Esophagus squamous epithelium (tissue), 5 donors: ENCODE measurements around the gene PTMA. TPM values are rescaled to one million over a fixed set of nuclear protein-coding genes. Genes with fewer than 3 reads are reported as not detected.
A peak's percentile ranks its signal among the peaks of the same experiment; 100 is the strongest.
"Not testable (repeated sequence)": the region's sequence is repeated elsewhere in the genome, so short reads cannot be mapped to it uniquely, and the experiment has no call there.

ENCODE experiments used
- DNase-seq: peaks from one replicate; lab custom pipeline; 2025; lab: John Stamatoyannopoulos, UW
- H3K27ac ChIP-seq, 4 donors: fragments of 200-600 bp; sonication (generic); one replicate each; pipeline ENCODE4 v1.5.1; 2016 to 2019; ENCODE audit warnings: mild to moderate bottlenecking in 1 of 4
- H3K27me3 ChIP-seq, 4 donors: fragments of 200-600 bp; sonication (generic); 1 replicate in 3 of 4; 2 replicates in 1 of 4; pipeline versions ENCODE4 v1.5.1 to v1.6.0; 2017 to 2021; ENCODE audit warnings: antibody characterized with exemption in 1 of 4
- H3K36me3 ChIP-seq, 3 donors: fragments of 200-600 bp; sonication (generic); one replicate each; pipeline ENCODE4 v1.5.1; 2016 to 2019
- H3K4me1 ChIP-seq, 3 donors: fragments of 200-600 bp; sonication (generic); one replicate each; pipeline ENCODE4 v1.5.1; 2017 to 2019
- H3K4me3 ChIP-seq, 4 donors: fragments of 200-600 bp; sonication (generic); 1 replicate in 3 of 4; 2 replicates in 1 of 4; pipeline ENCODE4 v1.5.1; 2016 to 2019; ENCODE audit warnings: mild to moderate bottlenecking in 2 of 4, moderate library complexity in 1 of 4
- H3K9me3 ChIP-seq, 3 donors: fragments of 200-600 bp; sonication (generic); one replicate each; pipeline ENCODE4 v1.5.1; 2016 to 2019
- CTCF ChIP-seq, 6 experiments: fragments of 450-650 bp in 4 of 6; fragments of 200-600 bp in 2 of 6; sonication (generic) in 2 of 6; IDR thresholded peaks; one replicate each; pipeline ENCODE4 v1.5.1; 2016 to 2019; ENCODE audit warnings: antibody characterized with exemption in 6 of 6, mild to moderate bottlenecking in 4 of 6, moderate library complexity in 4 of 6
- POLR2A ChIP-seq, 4 donors: fragments of 450-650 bp; IDR thresholded peaks; one replicate each; pipeline ENCODE4 v1.6.1; 2017; ENCODE audit warnings: antibody characterized with exemption in 4 of 4, mild to moderate bottlenecking in 4 of 4, moderate library complexity in 3 of 4
- WGBS, 2 donors: methylation state at CpG; one replicate each; pipeline ENCODE4 v1.1.5; 2018; 5-methylcytosine and 5-hydroxymethylcytosine counted together
- intact Hi-C: fragments of 100-400 bp; cut with DNase I; formaldehyde crosslinking; loops from one replicate; pipeline ENCODE4 v1.15.0; 2022
- total RNA-seq, 4 donors: library from RNA; depleted of rRNA; stranded (reverse); fragments of >200 nt; gene quantifications; one replicate each; pipeline ENCODE4 v1.1.0, GENCODE V29; 2016
- donor health status: DM: yes; HTN: yes; CAD: no.

PTMA gene
- 1,000 to 10,000 TPM in 2 of 4 donors, 100 to 1,000 TPM in 2; 670 to 1,121 (median 903) TPM for total RNA-seq

GRCh38 chr2:231707927-231708772 lies at the start of gene PTMA:
Gene PTMA (plus strand): TSS chr2:231708525. CDS start chr2:231708707, 182 bp downstream.
- DNase-seq: peak; percentile 97
- H3K27ac ChIP-seq: peak within 1 kb of the TSS; percentile 94 to 100 (median 99)
- H3K9me3 ChIP-seq: no peaks in the 10 kb centered on the region
- peak in 3 of 6 experiments; percentile 17 to 29 (median 18) for TF ChIP-seq CTCF (IDR thresholded peaks at IDR 0.05)
- TF ChIP-seq POLR2A (IDR thresholded peaks at IDR 0.05): peak; percentile 3 to 99 (median 82)
- intact Hi-C loops: no loop called here
- peak within 1 kb of the TSS; percentile 59 to 95 (median 92) for H3K4me3 ChIP-seq
- WGBS, 2 donors: no CpG with 5 or more reads among the region's 97 CpGs
- peaks cover 6 to 18% (median 7%) of the 10 kb centered on the region in 3 donors for H3K36me3 ChIP-seq
- H3K4me1 ChIP-seq: peaks cover 26 to 64% (median 28%) of the 10 kb centered on the region in 3 donors
- H3K27me3 ChIP-seq: no peaks in the 10 kb centered on the region

- intact Hi-C loops, DNase-seq, H3K27me3 ChIP-seq, H3K9me3 ChIP-seq, H3K4me3 ChIP-seq, H3K36me3 ChIP-seq, H3K27ac ChIP-seq: not testable (repeated sequence)
- 88 to 94% methylated on average over 6 to 7 of the region's 7 CpGs for WGBS, 2 donors
- peaks cover 16 to 66% (median 20%) of the 10 kb centered on the region in 3 donors for H3K4me1 ChIP-seq
Observed at GRCh38 chr2:231660073-231660472, 48.3 kb upstream of the PTMA start.

GRCh38 chr2:231660860-231661259 lies 47.5 kb upstream of the PTMA start:
- no peak overlapping the region for H3K4me3 ChIP-seq
- H3K9me3 ChIP-seq: no peaks in the 10 kb centered on the region
- intact Hi-C loops: no loop called here
- H3K4me1 ChIP-seq: peaks cover 24 to 68% (median 28%) of the 10 kb centered on the region in 3 donors
- no peaks in the 10 kb centered on the region for H3K36me3 ChIP-seq
- no peak for DNase-seq
- peak overlapping the region in 1 of 4 donors; percentile 94 for H3K27ac ChIP-seq
- no peak for TF ChIP-seq CTCF (IDR thresholded peaks at IDR 0.05)
- no peak for TF ChIP-seq POLR2A (IDR thresholded peaks at IDR 0.05)
- H3K27me3 ChIP-seq: no peaks in the 10 kb centered on the region
- 90 to 95% methylated on average over 8 of the region's 8 CpGs for WGBS, 2 donors

- WGBS, 2 donors: 59 to 93% methylated on average over 18 to 28 of the region's 28 CpGs
- H3K4me3 ChIP-seq: peak overlapping the region; percentile 39 to 73 (median 53)
- H3K4me1 ChIP-seq: peaks cover 30 to 68% (median 34%) of the 10 kb centered on the region in 3 donors
- TF ChIP-seq CTCF (IDR thresholded peaks at IDR 0.05): no peak
- no peak for TF ChIP-seq POLR2A (IDR thresholded peaks at IDR 0.05)
- H3K27me3 ChIP-seq: no peaks in the 10 kb centered on the region
- H3K27ac ChIP-seq: peak overlapping the region; percentile 94 to 98 (median 96)
- no peaks in the 10 kb centered on the region for H3K9me3 ChIP-seq
- DNase-seq: no peak
- intact Hi-C loops: no loop called here
- no peaks in the 10 kb centered on the region for H3K36me3 ChIP-seq
Observed at GRCh38 chr2:231661422-231662027, 46.8 kb upstream of the PTMA start.

- intact Hi-C loops: no loop called here
- H3K9me3 ChIP-seq: no peaks in the 10 kb centered on the region
- peak overlapping the region; percentile 94 to 98 (median 96) for H3K27ac ChIP-seq
- peak overlapping the region; percentile 39 to 73 (median 53) for H3K4me3 ChIP-seq
- H3K27me3 ChIP-seq: no peaks in the 10 kb centered on the region
- peak; percentile 77 for DNase-seq
- WGBS, 2 donors: 33 to 35% methylated on average over 9 to 10 of the region's 87 CpGs
- TF ChIP-seq POLR2A (IDR thresholded peaks at IDR 0.05) (peak in 2 of 4 donors; percentile 73 to 88), CTCF (IDR thresholded peaks at IDR 0.05) (peak in 4 of 6 experiments; percentile 4 to 49 (median 27))
- H3K36me3 ChIP-seq: no peaks in the 10 kb centered on the region
- peaks cover 37 to 68% (median 40%) of the 10 kb centered on the region in 3 donors for H3K4me1 ChIP-seq
Observed at GRCh38 chr2:231662028-231662810, 46.1 kb upstream of the PTMA start.
